ENCODE results near the gene THRSP.

DNA sequence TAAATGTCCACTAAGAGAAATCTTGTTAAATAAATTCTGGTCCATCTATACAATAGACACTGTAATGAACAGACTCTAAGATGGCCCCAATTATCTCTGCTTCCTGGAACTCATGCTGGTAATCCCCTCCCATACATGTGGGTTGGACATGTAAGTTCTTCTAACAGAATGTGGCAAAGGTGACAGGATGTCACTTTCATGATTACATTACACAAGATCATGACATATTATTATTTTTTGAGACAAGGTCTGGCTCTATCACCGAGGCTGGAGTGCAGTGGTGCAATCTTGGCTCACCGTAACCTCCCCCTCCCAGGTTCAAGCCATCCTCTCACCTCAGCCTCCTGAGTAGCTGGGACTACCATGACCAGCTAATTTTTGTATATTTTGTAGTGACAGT is 30.6 kb downstream of the THRSP start:
- TF ChIP-seq EZH2 (IDR thresholded peaks at IDR 0.05; ENCODE audit: low read depth, unreplicated experiment) (no peak), POLR2AphosphoS5 (IDR thresholded peaks at IDR 0.05; ENCODE audit: low read depth) (no peak), EZH2phosphoT487 (IDR thresholded peaks at IDR 0.05; ENCODE audit: unreplicated experiment) (no peak)
- TF ChIP-seq, protein P1, sequence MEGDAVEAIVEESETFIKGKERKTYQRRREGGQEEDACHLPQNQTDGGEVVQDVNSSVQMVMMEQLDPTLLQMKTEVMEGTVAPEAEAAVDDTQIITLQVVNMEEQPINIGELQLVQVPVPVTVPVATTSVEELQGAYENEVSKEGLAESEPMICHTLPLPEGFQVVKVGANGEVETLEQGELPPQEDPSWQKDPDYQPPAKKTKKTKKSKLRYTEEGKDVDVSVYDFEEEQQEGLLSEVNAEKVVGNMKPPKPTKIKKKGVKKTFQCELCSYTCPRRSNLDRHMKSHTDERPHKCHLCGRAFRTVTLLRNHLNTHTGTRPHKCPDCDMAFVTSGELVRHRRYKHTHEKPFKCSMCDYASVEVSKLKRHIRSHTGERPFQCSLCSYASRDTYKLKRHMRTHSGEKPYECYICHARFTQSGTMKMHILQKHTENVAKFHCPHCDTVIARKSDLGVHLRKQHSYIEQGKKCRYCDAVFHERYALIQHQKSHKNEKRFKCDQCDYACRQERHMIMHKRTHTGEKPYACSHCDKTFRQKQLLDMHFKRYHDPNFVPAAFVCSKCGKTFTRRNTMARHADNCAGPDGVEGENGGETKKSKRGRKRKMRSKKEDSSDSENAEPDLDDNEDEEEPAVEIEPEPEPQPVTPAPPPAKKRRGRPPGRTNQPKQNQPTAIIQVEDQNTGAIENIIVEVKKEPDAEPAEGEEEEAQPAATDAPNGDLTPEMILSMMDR (conservative IDR thresholded peaks at IDR 0.05; ENCODE audit: low read depth in 2 of 2) = no peak
- TF ChIP-seq, protein P2, sequence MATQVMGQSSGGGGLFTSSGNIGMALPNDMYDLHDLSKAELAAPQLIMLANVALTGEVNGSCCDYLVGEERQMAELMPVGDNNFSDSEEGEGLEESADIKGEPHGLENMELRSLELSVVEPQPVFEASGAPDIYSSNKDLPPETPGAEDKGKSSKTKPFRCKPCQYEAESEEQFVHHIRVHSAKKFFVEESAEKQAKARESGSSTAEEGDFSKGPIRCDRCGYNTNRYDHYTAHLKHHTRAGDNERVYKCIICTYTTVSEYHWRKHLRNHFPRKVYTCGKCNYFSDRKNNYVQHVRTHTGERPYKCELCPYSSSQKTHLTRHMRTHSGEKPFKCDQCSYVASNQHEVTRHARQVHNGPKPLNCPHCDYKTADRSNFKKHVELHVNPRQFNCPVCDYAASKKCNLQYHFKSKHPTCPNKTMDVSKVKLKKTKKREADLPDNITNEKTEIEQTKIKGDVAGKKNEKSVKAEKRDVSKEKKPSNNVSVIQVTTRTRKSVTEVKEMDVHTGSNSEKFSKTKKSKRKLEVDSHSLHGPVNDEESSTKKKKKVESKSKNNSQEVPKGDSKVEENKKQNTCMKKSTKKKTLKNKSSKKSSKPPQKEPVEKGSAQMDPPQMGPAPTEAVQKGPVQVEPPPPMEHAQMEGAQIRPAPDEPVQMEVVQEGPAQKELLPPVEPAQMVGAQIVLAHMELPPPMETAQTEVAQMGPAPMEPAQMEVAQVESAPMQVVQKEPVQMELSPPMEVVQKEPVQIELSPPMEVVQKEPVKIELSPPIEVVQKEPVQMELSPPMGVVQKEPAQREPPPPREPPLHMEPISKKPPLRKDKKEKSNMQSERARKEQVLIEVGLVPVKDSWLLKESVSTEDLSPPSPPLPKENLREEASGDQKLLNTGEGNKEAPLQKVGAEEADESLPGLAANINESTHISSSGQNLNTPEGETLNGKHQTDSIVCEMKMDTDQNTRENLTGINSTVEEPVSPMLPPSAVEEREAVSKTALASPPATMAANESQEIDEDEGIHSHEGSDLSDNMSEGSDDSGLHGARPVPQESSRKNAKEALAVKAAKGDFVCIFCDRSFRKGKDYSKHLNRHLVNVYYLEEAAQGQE (IDR thresholded peaks at IDR 0.05; ENCODE audit: unreplicated experiment) = no peak
